ENCODE measurements around the gene GAB1. TPM values are rescaled to one million over a fixed set of nuclear protein-coding genes. Genes with fewer than 3 reads are reported as not detected.

Gene GAB1
- total RNA-seq, 1 experiment from 2014 or later: 29.4 TPM

DNA sequence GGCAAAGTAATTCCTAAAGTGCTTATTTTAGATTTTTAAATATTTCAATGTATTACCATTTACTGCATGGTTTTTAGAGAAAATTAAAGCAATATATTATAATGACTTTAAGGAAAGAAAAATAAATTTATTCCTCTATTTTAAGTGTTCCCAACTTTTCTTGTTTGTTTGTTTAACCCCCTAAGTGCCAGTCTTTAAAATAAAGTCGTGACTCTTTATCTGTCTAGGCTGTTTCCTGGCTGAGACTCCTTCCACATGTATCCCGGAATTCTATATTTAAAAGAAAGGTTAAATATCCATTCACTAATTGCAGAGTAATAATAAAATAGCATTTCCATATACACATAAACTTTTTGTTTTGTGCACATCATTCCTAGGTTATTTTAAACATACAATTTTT is 71.2 kb downstream of the GAB1 start:
- no TSS peak for BruUV-seq (replicated peaks)
- no peaks in the 10 kb centered on the region for H3K4me1 ChIP-seq (replicated peaks; ENCODE audit: insufficient read depth)
- ChIA-PET CTCF (interaction anchor here (0.7 kb wide), 1 partner anchor 13 kb away, joined by 5 read pairs; no protein-coding TSS in a partner anchor), POLR2A (ENCODE audit: unreplicated experiment) (no interaction called here)
- no peaks in the 10 kb centered on the region for H3K27me3 ChIP-seq (ENCODE audit: insufficient read depth, low read depth)
- no peaks in the 10 kb centered on the region for H3K9me2 ChIP-seq (ENCODE audit: insufficient read depth)
- no peak overlapping the region for H3K4me2 ChIP-seq
- H2AFZ ChIP-seq: no peak overlapping the region
- no peak overlapping the region for H3K4me3 ChIP-seq
- no peaks in the 10 kb centered on the region for H3K36me3 ChIP-seq (ENCODE audit: low read depth)
- no peak for DNase-seq
- no peak for TF ChIP-seq EZH2 (IDR thresholded peaks at IDR 0.05; ENCODE audit: low read depth)
- TF ChIP-seq, protein P1, sequence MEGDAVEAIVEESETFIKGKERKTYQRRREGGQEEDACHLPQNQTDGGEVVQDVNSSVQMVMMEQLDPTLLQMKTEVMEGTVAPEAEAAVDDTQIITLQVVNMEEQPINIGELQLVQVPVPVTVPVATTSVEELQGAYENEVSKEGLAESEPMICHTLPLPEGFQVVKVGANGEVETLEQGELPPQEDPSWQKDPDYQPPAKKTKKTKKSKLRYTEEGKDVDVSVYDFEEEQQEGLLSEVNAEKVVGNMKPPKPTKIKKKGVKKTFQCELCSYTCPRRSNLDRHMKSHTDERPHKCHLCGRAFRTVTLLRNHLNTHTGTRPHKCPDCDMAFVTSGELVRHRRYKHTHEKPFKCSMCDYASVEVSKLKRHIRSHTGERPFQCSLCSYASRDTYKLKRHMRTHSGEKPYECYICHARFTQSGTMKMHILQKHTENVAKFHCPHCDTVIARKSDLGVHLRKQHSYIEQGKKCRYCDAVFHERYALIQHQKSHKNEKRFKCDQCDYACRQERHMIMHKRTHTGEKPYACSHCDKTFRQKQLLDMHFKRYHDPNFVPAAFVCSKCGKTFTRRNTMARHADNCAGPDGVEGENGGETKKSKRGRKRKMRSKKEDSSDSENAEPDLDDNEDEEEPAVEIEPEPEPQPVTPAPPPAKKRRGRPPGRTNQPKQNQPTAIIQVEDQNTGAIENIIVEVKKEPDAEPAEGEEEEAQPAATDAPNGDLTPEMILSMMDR (conservative IDR thresholded peaks at IDR 0.05): no peak
- no peaks in the 10 kb centered on the region for H3F3A ChIP-seq (ENCODE audit: insufficient read depth, low read depth)
- H4K20me1 ChIP-seq (ENCODE audit: insufficient read depth): no peaks in the 10 kb centered on the region
- H3K27ac ChIP-seq: no peak overlapping the region
- H3K79me2 ChIP-seq (ENCODE audit: low read depth): no peaks in the 10 kb centered on the region
- H3K9me3 ChIP-seq (ENCODE audit: insufficient read depth, low read depth): no peaks in the 10 kb centered on the region
- intact Hi-C loops (cut with micrococcal nuclease; ENCODE audit: unreplicated experiment): no loop called here

DNA sequence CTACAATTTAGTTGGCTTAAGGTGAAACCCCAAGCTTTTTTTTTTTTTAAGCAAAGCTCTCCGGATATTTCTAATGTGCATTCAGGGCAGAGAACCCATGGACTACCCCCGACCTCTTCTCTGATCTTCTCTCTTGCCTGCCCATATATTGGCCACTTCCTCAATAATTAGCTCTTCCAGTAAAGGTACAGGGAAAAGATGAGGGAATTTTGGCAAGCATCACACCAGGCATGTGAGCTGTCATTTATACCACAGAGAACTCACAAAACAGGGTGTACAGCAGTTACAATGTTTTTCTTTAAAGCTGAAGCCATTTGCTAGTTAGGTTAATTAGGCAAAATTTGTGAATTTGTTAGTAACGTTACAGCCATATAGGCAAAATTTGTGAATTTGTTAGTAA is 73.3 kb downstream of the GAB1 start:
- no peak for DNase-seq
- no peaks in the 10 kb centered on the region for H3K36me3 ChIP-seq (ENCODE audit: low read depth)
- intact Hi-C loops (cut with micrococcal nuclease; ENCODE audit: unreplicated experiment): no loop called here
- no peaks in the 10 kb centered on the region for H3K27me3 ChIP-seq (ENCODE audit: insufficient read depth, low read depth)
- BruUV-seq (replicated peaks): no TSS peak
- CTCF ChIA-PET: no interaction called here
- H3K9me2 ChIP-seq (ENCODE audit: insufficient read depth): no peaks in the 10 kb centered on the region
- no peak overlapping the region for H3K4me2 ChIP-seq
- TF ChIP-seq, protein P1 (conservative IDR thresholded peaks at IDR 0.05): no peak
- TF ChIP-seq EZH2 (IDR thresholded peaks at IDR 0.05; ENCODE audit: low read depth): no peak
- no peaks in the 10 kb centered on the region for H3K9me3 ChIP-seq (ENCODE audit: insufficient read depth, low read depth)
- H2AFZ ChIP-seq: no peak overlapping the region
- no peaks in the 10 kb centered on the region for H3F3A ChIP-seq (ENCODE audit: insufficient read depth, low read depth)
- no peak overlapping the region for H3K4me3 ChIP-seq
- POLR2A ChIA-PET (ENCODE audit: unreplicated experiment): no interaction called here
- H3K79me2 ChIP-seq (ENCODE audit: low read depth): no peaks in the 10 kb centered on the region
- no peaks in the 10 kb centered on the region for H3K4me1 ChIP-seq (replicated peaks; ENCODE audit: insufficient read depth)
- H3K27ac ChIP-seq: no peak overlapping the region
- no peaks in the 10 kb centered on the region for H4K20me1 ChIP-seq (ENCODE audit: insufficient read depth)

DNA sequence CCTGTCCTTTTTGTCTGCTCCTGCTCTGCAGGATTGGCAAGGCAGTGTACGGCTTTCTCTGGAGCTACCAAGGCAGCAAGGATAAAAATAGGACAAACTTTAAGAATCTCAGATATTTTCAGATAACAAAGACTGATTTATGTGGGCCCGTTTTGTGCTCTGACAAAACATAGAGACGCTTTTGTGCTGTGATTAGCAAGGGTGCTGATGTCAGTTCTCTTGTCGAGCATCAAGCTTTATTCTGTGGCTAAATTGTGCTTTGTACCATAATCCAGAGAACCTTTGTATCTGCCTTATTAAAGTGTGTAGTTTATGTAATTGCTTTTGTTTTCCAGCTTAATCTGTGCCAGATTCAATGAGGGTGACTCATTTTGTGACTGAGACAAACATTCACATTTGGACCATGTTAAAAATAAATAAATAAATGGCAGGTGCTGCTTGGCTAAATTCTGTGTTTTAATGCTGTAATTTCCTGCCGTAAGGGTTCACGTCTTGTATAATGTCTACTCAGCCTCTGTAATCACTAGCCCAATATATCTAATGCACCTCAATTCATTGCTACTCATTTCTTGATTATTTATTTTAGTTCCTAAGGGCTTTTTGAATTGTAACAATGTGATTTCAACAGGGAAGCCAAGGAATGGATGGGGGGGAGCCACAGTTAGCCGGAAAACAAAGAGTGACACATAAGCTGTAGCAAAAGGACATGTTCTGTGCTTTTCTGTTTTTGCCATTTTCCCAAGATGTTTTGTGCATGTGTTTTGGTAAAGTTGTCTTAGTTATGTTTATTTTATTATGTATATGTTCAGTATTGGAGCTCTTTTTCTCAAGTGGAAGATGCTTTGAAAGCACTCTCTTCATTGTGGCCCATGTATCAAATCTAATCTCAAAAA is 75.1 kb downstream of the GAB1 start:
- no TSS peak for BruUV-seq (replicated peaks)
- ChIA-PET CTCF (no interaction called here), POLR2A (ENCODE audit: unreplicated experiment) (no interaction called here)
- DNase-seq: no peak
- Histone ChIP-seq H3K4me2 (no peak overlapping the region), H3K4me3 (no peak overlapping the region), H3K9me3 (ENCODE audit: insufficient read depth, low read depth) (no peaks in the 10 kb centered on the region), H4K20me1 (ENCODE audit: insufficient read depth) (no peaks in the 10 kb centered on the region), H3K79me2 (ENCODE audit: low read depth) (no peaks in the 10 kb centered on the region), H3K27ac (no peak overlapping the region), H3K36me3 (ENCODE audit: low read depth) (no peaks in the 10 kb centered on the region), H3K27me3 (ENCODE audit: insufficient read depth, low read depth) (no peaks in the 10 kb centered on the region), H3K4me1 (replicated peaks; ENCODE audit: insufficient read depth) (no peaks in the 10 kb centered on the region), H3K9me2 (ENCODE audit: insufficient read depth) (no peaks in the 10 kb centered on the region), H3F3A (ENCODE audit: insufficient read depth, low read depth) (no peaks in the 10 kb centered on the region), H2AFZ (no peak overlapping the region)
- intact Hi-C loops (cut with micrococcal nuclease; ENCODE audit: unreplicated experiment): no loop called here
- no peak for TF ChIP-seq EZH2 (IDR thresholded peaks at IDR 0.05; ENCODE audit: low read depth)
- TF ChIP-seq, protein P1 (conservative IDR thresholded peaks at IDR 0.05): no peak

Data from PC-9 (cell line).